HepG2 (cell line): ENCODE results near the gene RPS25. TPM values are rescaled to one million over a fixed set of nuclear protein-coding genes. Genes with fewer than 3 reads are reported as not detected.

Source experiments
- ATAC-seq: fragments of 200-7000 bp; cut with Tn5 transposase; 3 replicates; pipeline ENCODE4 v1.9.1; 2020; ENCODE audit warnings: mild to moderate bottlenecking, moderate library complexity
- BruUV-seq: library from RNA; stranded (reverse); fragments of 400-500 nt; replicated peaks from 2 replicates; lab custom pipeline; 2021; lab: Mats Ljungman, UMichigan
- CTCF ChIA-PET: fragments of 300-600 bp; formaldehyde crosslinking; extraction: SDS; loops from one replicate; lab custom pipeline; 2021; ENCODE audit warnings: low total read pairs, inconsistent platforms, low intra/inter-chr PET ratio; lab: Yijun Ruan, JAX
- POLR2A ChIA-PET: fragments of 350-600 bp; sonication (Branson Sonifier 250); formaldehyde crosslinking; loops from one replicate; lab custom pipeline; 2020; ENCODE audit warnings: antibody characterized with exemption, inconsistent platforms; lab: Yijun Ruan, JAX
- DNase-seq: peaks from one replicate; pipeline ENCODE4 v3.0.0-alpha.2; 2015; ENCODE audit warnings: low spot score
- FAIRE-seq: peaks from 3 replicates; lab custom pipeline; 2011; peaks lifted over from hg19 to GRCh38; lab: Jason Lieb, UNC
- H2AFZ ChIP-seq: one replicate; pipeline ENCODE4 v1.6.1; 2011; ENCODE audit warnings: low read length, inconsistent platforms
- H3K27ac ChIP-seq: fragments of 300-600 bp; 3 replicates; pipeline ENCODE4 v1.8.0; 2011; ENCODE audit warnings: mixed run types, mild to moderate bottlenecking, mixed read lengths, low read length, inconsistent platforms; ENCODE audit not compliant: insufficient read depth; ENCODE audit errors: extremely low read length
- H3K27me3 ChIP-seq, 2 experiments: fragments of 200-600 bp in 1 of 2; 2 replicates in 1 of 2; 3 replicates in 1 of 2; pipeline versions ENCODE4 v1.6.0 to v1.8.0; 2011; ENCODE audit warnings: low read length in 2 of 2, mild to moderate bottlenecking in 2 of 2, moderate library complexity in 2 of 2, inconsistent platforms in 1 of 2; ENCODE audit not compliant: insufficient read depth in 2 of 2, control insufficient read depth in 1 of 2
- H3K36me3 ChIP-seq, 2 experiments: fragments of 200-600 bp in 1 of 2; replicated peaks in 1 of 2; 2 replicates in 1 of 2; 3 replicates in 1 of 2; pipeline versions ENCODE4 v1.5.1 to v1.8.0; 2011; ENCODE audit warnings: low read length in 2 of 2, inconsistent platforms in 1 of 2; ENCODE audit not compliant: insufficient read depth in 2 of 2, control insufficient read depth in 1 of 2
- H3K4me1 ChIP-seq: 2 replicates; pipeline ENCODE4 v1.5.1; 2012; ENCODE audit warnings: low read length, inconsistent platforms; ENCODE audit not compliant: insufficient read depth
- H3K4me2 ChIP-seq: 2 replicates; pipeline ENCODE4 v1.6.0; 2011; ENCODE audit warnings: low read depth, low read length, inconsistent platforms
- H3K4me3 ChIP-seq, 3 experiments: fragments of 200-600 bp in 1 of 3; sonication (generic), shearing (Covaris generic) in 1 of 3; replicated peaks in 1 of 3; 2 replicates each; pipeline ENCODE4 v1.5.1; 2011 to 2016; ENCODE audit warnings: low read length in 3 of 3, inconsistent platforms in 2 of 3, low read depth in 2 of 3, mild to moderate bottlenecking in 2 of 3, control low read depth in 1 of 3, mixed read lengths in 1 of 3; ENCODE audit not compliant: insufficient read depth in 1 of 3
- H3K79me2 ChIP-seq: one replicate; pipeline ENCODE4 v1.6.1; 2011; ENCODE audit warnings: low read length, inconsistent platforms; ENCODE audit not compliant: insufficient read depth
- H3K9ac ChIP-seq: 2 replicates; pipeline ENCODE4 v1.6.0; 2011; ENCODE audit warnings: mild to moderate bottlenecking, low read depth, low read length, inconsistent platforms; ENCODE audit not compliant: insufficient read depth
- H3K9me3 ChIP-seq: 2 replicates; pipeline ENCODE4 v1.5.1; 2012; ENCODE audit warnings: mild to moderate bottlenecking, low read length
- H4K20me1 ChIP-seq: 2 replicates; pipeline ENCODE4 v1.6.0; 2011; ENCODE audit warnings: inconsistent platforms, mild to moderate bottlenecking, low read length, moderate library complexity; ENCODE audit not compliant: insufficient read depth
- ADNP ChIP-seq: sonication (generic); formaldehyde crosslinking; IDR thresholded peaks from 2 replicates; pipeline ENCODE4 v1.4.0; 2020; ENCODE audit warnings: missing genetic modification reagents
- ATF3 ChIP-seq: sonication (generic); formaldehyde crosslinking; IDR thresholded peaks from 2 replicates; pipeline ENCODE4 v1.4.0; 2020; ENCODE audit warnings: missing genetic modification reagents
- BRD4 ChIP-seq: sonication (generic); formaldehyde crosslinking; IDR thresholded peaks from 2 replicates; pipeline ENCODE4 v1.4.0; 2020; ENCODE audit warnings: missing genetic modification reagents
- CCDC6 ChIP-seq: sonication (generic); formaldehyde crosslinking; IDR thresholded peaks from 2 replicates; pipeline ENCODE4 v1.8.1; 2022; ENCODE audit warnings: mild to moderate bottlenecking, missing genetic modification reagents, moderate library complexity
- FOSL2 ChIP-seq: sonication (generic); formaldehyde crosslinking; IDR thresholded peaks from 2 replicates; pipeline ENCODE4 v1.4.0; 2020; ENCODE audit warnings: missing genetic modification reagents
- JUNB ChIP-seq: sonication (generic); formaldehyde crosslinking; IDR thresholded peaks from 2 replicates; pipeline ENCODE4 v1.8.0; 2022; ENCODE audit warnings: missing genetic modification reagents, mild to moderate bottlenecking, borderline replicate concordance
- JUND ChIP-seq: sonication (generic); formaldehyde crosslinking; IDR thresholded peaks from 2 replicates; pipeline ENCODE4 v1.8.0; 2022; ENCODE audit warnings: mild to moderate bottlenecking, missing genetic modification reagents
- MLX ChIP-seq: IDR thresholded peaks from 2 replicates; pipeline ENCODE4 v1.6.1; 2016
- SAP130 ChIP-seq: IDR thresholded peaks from 2 replicates; pipeline ENCODE4 v1.6.1; 2016; ENCODE audit warnings: low read depth
- SMAD1 ChIP-seq: sonication (generic); formaldehyde crosslinking; IDR thresholded peaks from 2 replicates; pipeline ENCODE4 v1.4.0; 2020; ENCODE audit warnings: missing genetic modification reagents, low read depth, mild to moderate bottlenecking, borderline replicate concordance
- TRIM22 ChIP-seq: fragments of 450-650 bp; IDR thresholded peaks from 2 replicates; pipeline ENCODE4 v1.6.1; 2017
- ZFP91 ChIP-seq: sonication (generic); formaldehyde crosslinking; IDR thresholded peaks from 2 replicates; pipeline ENCODE4 v1.9.0; 2022; ENCODE audit warnings: missing genetic modification reagents, mild to moderate bottlenecking, borderline replicate concordance
- ZGPAT ChIP-seq: IDR thresholded peaks from 2 replicates; pipeline ENCODE4 v1.6.1; 2016; ENCODE audit warnings: mild to moderate bottlenecking
- ZNF501 ChIP-seq: sonication (generic); formaldehyde crosslinking; IDR thresholded peaks from 2 replicates; pipeline ENCODE4 v1.5.1; 2020; ENCODE audit warnings: mild to moderate bottlenecking, moderate library complexity, missing genetic modification reagents
- ZNF550 ChIP-seq: sonication (generic); formaldehyde crosslinking; IDR thresholded peaks from 2 replicates; pipeline ENCODE4 v1.4.0; 2020; ENCODE audit warnings: mild to moderate bottlenecking, missing genetic modification reagents, borderline replicate concordance
- ZNF619 ChIP-seq: sonication (generic); formaldehyde crosslinking; IDR thresholded peaks from 2 replicates; pipeline ENCODE4 v1.4.0; 2020; ENCODE audit warnings: mild to moderate bottlenecking, missing genetic modification reagents
- ZSCAN31 ChIP-seq: sonication (generic); formaldehyde crosslinking; IDR thresholded peaks from 2 replicates; pipeline ENCODE4 v1.5.0; 2020; ENCODE audit warnings: low read depth, mild to moderate bottlenecking, missing genetic modification reagents
- WGBS: methylation state at CpG from one replicate; pipeline ENCODE4 v1.1.6; 2017; ENCODE audit warnings: low lambda C conversion rate; 5-methylcytosine and 5-hydroxymethylcytosine counted together
- in situ Hi-C: cut with HindIII; loops from 2 replicates; pipeline ENCODE4 v1.10.0; 2017; ENCODE audit warnings: low pct_unique_long_range_greater_than_20kb; ENCODE audit not compliant: extremely low pct_ligation_motif_present
- intact Hi-C: fragments of 100-400 bp; cut with micrococcal nuclease; formaldehyde crosslinking; loops from one replicate; pipeline ENCODE4 v1.10.0; 2022; ENCODE audit not compliant: unreplicated experiment
- polyA plus RNA-seq, 8 experiments: library from polyadenylated mRNA; depleted of rRNA in 3 of 8; stranded (reverse) in 7 of 8; unstranded in 1 of 8; fragments of >200 nt; fragmentation: Illumina TruSeq in 4 of 8; extraction: Trizol in 4 of 8; gene quantifications; 2 replicates each; pipeline versions ENCODE4 v1.2.1 to v1.2.3, GENCODE V29; 2011 to 2016; ENCODE audit warnings: low read depth in 4 of 8, missing spikeins in 1 of 8, mixed read lengths in 1 of 8; ENCODE audit not compliant: insufficient read depth in 1 of 8
- total RNA-seq, 5 experiments: library from RNA; depleted of rRNA; stranded (reverse); fragments of >200 nt; fragmentation: Illumina TruSeq; extraction: Trizol; gene quantifications; 2 replicates each; pipeline ENCODE4 v1.2.3, GENCODE V29; 2016; ENCODE audit warnings: low read depth in 1 of 5

The RPS25 gene
- total and polyA plus RNA-seq, 2 of the 13 experiments (the other 11 are each of a cell fraction or from before 2014, with no cell fraction given) = 839 to 1,415 TPM

DNA sequence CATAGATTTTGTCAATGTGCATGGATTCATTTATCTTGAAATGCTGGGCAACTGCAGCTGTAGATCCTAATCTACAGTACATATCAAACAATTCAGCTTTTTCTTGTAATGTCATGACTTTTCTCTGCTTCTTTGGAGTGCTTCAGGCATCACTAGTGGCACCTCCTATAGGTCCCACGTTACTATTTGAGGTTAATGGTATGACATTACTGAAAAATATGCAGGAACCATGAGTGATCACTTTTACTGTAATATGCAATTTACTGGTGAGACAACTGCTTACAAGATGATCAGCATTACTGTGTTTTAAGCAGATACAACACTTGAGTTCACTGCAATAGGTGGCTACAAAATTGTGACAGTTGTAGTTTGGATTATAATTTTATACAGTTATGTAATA lies 17.2 kb downstream of the RPS25 start (continued):
- TF ChIP-seq ZFP91 (CRISPR knock-in tag) = no peak
- TF ChIP-seq ADNP (CRISPR knock-in tag) = no peak
- TF ChIP-seq BRD4 = no peak
- TF ChIP-seq ZNF550 (CRISPR knock-in tag) = no peak
- TF ChIP-seq ZNF501 (CRISPR knock-in tag) = no peak
- TF ChIP-seq TRIM22 = no peak
- TF ChIP-seq ZNF619 (CRISPR knock-in tag) = no peak
- TF ChIP-seq SMAD1 (CRISPR knock-in tag) = no peak
- TF ChIP-seq, all 625 proteins: peak for 0

GRCh38 chr11:118998822-118999221 lies 19.3 kb downstream of the RPS25 start:
- in situ Hi-C loops = no loop called here
- no TSS peak for BruUV-seq
- peak; percentile 47 for FAIRE-seq
- peak; percentile 88 for TF ChIP-seq JUND (CRISPR knock-in tag)
- TF ChIP-seq ZSCAN31 (CRISPR knock-in tag) = no peak
- TF ChIP-seq MLX (CRISPR knock-in tag) = peak; percentile 35; the same call in 1 of the 2 replicates
- TF ChIP-seq ATF3 (CRISPR knock-in tag) = peak; percentile 89
- peak; percentile 97 for TF ChIP-seq FOSL2
- peak; percentile 79; the same call in 1 of the 2 replicates for TF ChIP-seq JUNB (CRISPR knock-in tag)
- TF ChIP-seq CCDC6 (CRISPR knock-in tag) = 0 out of 2 replicates have a peak, but pooled peaks have one; percentile 12
- no peak for TF ChIP-seq ZGPAT (CRISPR knock-in tag)
- peak; percentile 60 for TF ChIP-seq SAP130 (CRISPR knock-in tag)

More at GRCh38 chr11:118998822-118999221, 19.3 kb downstream of the RPS25 start:
- CTCF ChIA-PET = no interaction called here
- peaks cover 35% of the 10 kb centered on the region for H3K79me2 ChIP-seq
- no peaks in the 10 kb centered on the region; a peak in 1 of 5 replicates for H3K27me3 ChIP-seq
- H3K9ac ChIP-seq = peak overlapping the region; percentile 74
- 14% methylated on average over 6 of the region's 6 CpGs for whole genome bisulfite sequencing
- H4K20me1 ChIP-seq = no peaks in the 10 kb centered on the region
- H3K4me2 ChIP-seq = peak overlapping the region; percentile 80
- ATAC-seq (peak; percentile 54), DNase-seq (peak; percentile 81)
- no peak overlapping the region for H2AFZ ChIP-seq
- H3K36me3 ChIP-seq = peaks cover 6 to 17% of the 10 kb centered on the region in 2 experiments; a peak in 3 of 5 replicates
- H3K4me1 ChIP-seq = peaks cover 42% of the 10 kb centered on the region
- POLR2A ChIA-PET = interaction anchor here (1.0 to 2.8 kb wide), 9 partner anchors 14 to 208 kb away, joined by 3 to 66 read pairs (median 5); partner anchors contain the start of genes DDX6, HMBS, NLRX1 and RPS25
- H3K9me3 ChIP-seq = no peaks in the 10 kb centered on the region
- peak overlapping the region; percentile 79 to 91 (median 90) for H3K4me3 ChIP-seq
- intact Hi-C loops = loop anchor here (2.0 kb wide), 1 partner anchor 32 kb away; the partner anchor contains the start of gene SLC37A4
- peak overlapping the region; percentile 56 for H3K27ac ChIP-seq
